Neuronal stem cell (in vitro differentiated cells): ENCODE measurements around the gene CREBL2.

ENCODE experiments used
- DNase-seq: peaks from one replicate; pipeline ENCODE4 v3.0.0-alpha.2; 2013; ENCODE audit warnings: low spot score
- H2AFZ ChIP-seq: one replicate; pipeline ENCODE4 v1.6.1; 2013; ENCODE audit warnings: mild to moderate bottlenecking, low read length, inconsistent platforms
- H2AK5ac ChIP-seq: 2 replicates; pipeline ENCODE4 v1.6.1; 2013; ENCODE audit warnings: low read depth, mild to moderate bottlenecking, inconsistent platforms, low read length, moderate library complexity, mixed read lengths
- H2BK120ac ChIP-seq: 2 replicates; pipeline ENCODE4 v1.6.1; 2013; ENCODE audit warnings: low read depth, mild to moderate bottlenecking, inconsistent platforms, low read length, moderate library complexity, mixed read lengths
- H2BK12ac ChIP-seq: one replicate; pipeline ENCODE4 v1.6.1; 2013; ENCODE audit warnings: low read length, inconsistent platforms
- H2BK15ac ChIP-seq: 2 replicates; pipeline ENCODE4 v1.6.1; 2013; ENCODE audit warnings: mild to moderate bottlenecking, low read length, inconsistent platforms, mixed read lengths
- H2BK5ac ChIP-seq: one replicate; pipeline ENCODE4 v1.6.1; 2013; ENCODE audit warnings: inconsistent platforms, mild to moderate bottlenecking, low read length, moderate library complexity
- H3K14ac ChIP-seq: one replicate; pipeline ENCODE4 v1.6.1; 2013; ENCODE audit warnings: low read length, inconsistent platforms
- H3K18ac ChIP-seq: 2 replicates; pipeline ENCODE4 v1.6.1; 2013; ENCODE audit warnings: low read length, inconsistent platforms
- H3K23ac ChIP-seq: 2 replicates; pipeline ENCODE4 v1.6.1; 2013; ENCODE audit warnings: low read depth, mild to moderate bottlenecking, mixed read lengths, low read length, inconsistent platforms; ENCODE audit not compliant: poor library complexity
- H3K27ac ChIP-seq: replicated peaks from 3 replicates; pipeline ENCODE4 v1.5.1; 2013; ENCODE audit warnings: low read length, inconsistent platforms
- H3K27me3 ChIP-seq, 3 experiments: 2 replicates each; pipeline ENCODE4 v1.6.1; 2013; ENCODE audit warnings: low read length in 3 of 3, mild to moderate bottlenecking in 2 of 3, inconsistent platforms in 1 of 3, low read depth in 1 of 3, mixed read lengths in 1 of 3, moderate library complexity in 1 of 3; ENCODE audit not compliant: control insufficient read depth in 3 of 3, insufficient read depth in 3 of 3
- H3K36me3 ChIP-seq, 2 donors: replicated peaks in 1 of 2; 2 replicates each; pipeline ENCODE4 v1.6.1; 2013; ENCODE audit warnings: low read length in 2 of 2; ENCODE audit not compliant: control insufficient read depth in 2 of 2, insufficient read depth in 2 of 2
- H3K4ac ChIP-seq: 2 replicates; pipeline ENCODE4 v1.6.1; 2013; ENCODE audit warnings: inconsistent platforms, mild to moderate bottlenecking, low read length, moderate library complexity
- H3K4me1 ChIP-seq, 2 donors: 1 replicate in 1 of 2; 2 replicates in 1 of 2; pipeline ENCODE4 v1.6.1; 2013; ENCODE audit warnings: low read length in 2 of 2, low read depth in 1 of 2; ENCODE audit not compliant: control insufficient read depth in 2 of 2, insufficient read depth in 1 of 2
- H3K4me2 ChIP-seq: one replicate; pipeline ENCODE4 v1.6.1; 2013; ENCODE audit warnings: mild to moderate bottlenecking, low read length, inconsistent platforms; ENCODE audit not compliant: insufficient read depth, poor library complexity, severe bottlenecking
- H3K4me3 ChIP-seq, 2 donors: 2 replicates each; pipeline ENCODE4 v1.5.1; 2013; ENCODE audit warnings: low read length in 2 of 2, mild to moderate bottlenecking in 2 of 2, inconsistent platforms in 1 of 2, moderate library complexity in 1 of 2
- H3K79me1 ChIP-seq: one replicate; pipeline ENCODE4 v1.6.1; 2013; ENCODE audit warnings: low read depth, mild to moderate bottlenecking, inconsistent platforms, low read length, moderate library complexity
- H3K9ac ChIP-seq: one replicate; pipeline ENCODE4 v1.6.1; 2013; ENCODE audit warnings: mild to moderate bottlenecking, low read depth, low read length, inconsistent platforms; ENCODE audit not compliant: poor library complexity
- H3K9me3 ChIP-seq, 2 donors: replicated peaks in 1 of 2; 2 replicates each; pipeline versions ENCODE3 to v1.6.1; 2013; ENCODE audit warnings: low read length in 2 of 2, mild to moderate bottlenecking in 2 of 2, inconsistent platforms in 1 of 2, low read depth in 1 of 2, mixed read lengths in 1 of 2, moderate library complexity in 1 of 2; ENCODE audit not compliant: control insufficient read depth in 2 of 2, insufficient read depth in 1 of 2
- H4K8ac ChIP-seq: one replicate; pipeline ENCODE4 v1.6.1; 2013; ENCODE audit warnings: low read depth, mild to moderate bottlenecking, inconsistent platforms, low read length, moderate library complexity
- H4K91ac ChIP-seq: one replicate; pipeline ENCODE4 v1.6.1; 2013; ENCODE audit warnings: low read length, low read depth, mild to moderate bottlenecking, inconsistent platforms; ENCODE audit not compliant: poor library complexity
- WGBS, 2 donors: extraction: QIAGEN DNeasy Blood & Tissue Kit; methylation state at CpG; one replicate each; pipeline ENCODE4 v1.1.7; 2013; ENCODE audit warnings: missing lambda C conversion rate in 2 of 2, mixed read lengths in 1 of 2; ENCODE audit not compliant: insufficient read length in 2 of 2, insufficient replicate concordance in 1 of 2; ENCODE audit errors: extremely low coverage in 2 of 2; 5-methylcytosine and 5-hydroxymethylcytosine counted together

The CREBL2 gene

GRCh38 chr12:12669020-12669419 is 57.3 kb downstream of the CREBL2 start:
- H3K23ac ChIP-seq: no peak overlapping the region
- no peak overlapping the region for H2BK120ac ChIP-seq
- H3K9ac ChIP-seq: no peak overlapping the region
- no peak overlapping the region for H4K91ac ChIP-seq
- no peak overlapping the region for H2AK5ac ChIP-seq
- no peaks in the 10 kb centered on the region for H3K9me3 ChIP-seq
- no peak for DNase-seq
- H3K36me3 ChIP-seq: peaks cover 0 to 28% of the 10 kb centered on the region in 2 donors
- no peak overlapping the region for H3K4ac ChIP-seq
- no peak overlapping the region for H2AFZ ChIP-seq
- no peak overlapping the region for H3K4me2 ChIP-seq
- H3K18ac ChIP-seq: no peak overlapping the region
- no peak overlapping the region for H3K4me3 ChIP-seq
- peaks cover 4% of the 10 kb centered on the region for H3K79me1 ChIP-seq
- H2BK15ac ChIP-seq: no peak overlapping the region
- peaks cover 2 to 4% of the 10 kb centered on the region in 2 donors for H3K4me1 ChIP-seq
- no peak overlapping the region for H3K27ac ChIP-seq
- no peak overlapping the region for H2BK12ac ChIP-seq
- H2BK5ac ChIP-seq: no peak overlapping the region
- no peak overlapping the region for H4K8ac ChIP-seq
- no peaks in the 10 kb centered on the region for H3K27me3 ChIP-seq
- WGBS, 2 donors: no CpG with 5 or more reads among the region's 2 CpGs
- H3K14ac ChIP-seq: no peak overlapping the region

- H2BK120ac ChIP-seq: no peak overlapping the region
- H3K36me3 ChIP-seq: peaks cover 1 to 40% of the 10 kb centered on the region in 2 donors
- WGBS, 2 donors: no CpG with 5 or more reads among the region's 8 CpGs
Measured at GRCh38 chr12:12671850-12672660, 60.4 kb downstream of the CREBL2 start.

GRCh38 chr12:12673296-12673695 is 61.6 kb downstream of the CREBL2 start:
- H3K36me3 ChIP-seq: peaks cover 1 to 42% of the 10 kb centered on the region in 2 donors
- H2BK15ac ChIP-seq: no peak overlapping the region
- no peak overlapping the region for H3K18ac ChIP-seq
- H4K91ac ChIP-seq: no peak overlapping the region
- peak overlapping the region; percentile 15 for H3K14ac ChIP-seq
- no peak overlapping the region for H3K4me2 ChIP-seq
- H3K9me3 ChIP-seq: no peaks in the 10 kb centered on the region
- no peak overlapping the region for H2AFZ ChIP-seq
- DNase-seq: no peak
- no peak overlapping the region for H2BK120ac ChIP-seq
- no peak overlapping the region for H3K27ac ChIP-seq
- WGBS, 2 donors: no CpG with 5 or more reads among the region's 3 CpGs
- H2AK5ac ChIP-seq: no peak overlapping the region
- H3K4me1 ChIP-seq: peaks cover 0 to 2% of the 10 kb centered on the region in 2 donors
- H3K4me3 ChIP-seq: no peak overlapping the region
- H4K8ac ChIP-seq: no peak overlapping the region
- H3K23ac ChIP-seq: no peak overlapping the region
- no peak overlapping the region for H3K4ac ChIP-seq
- no peak overlapping the region for H3K9ac ChIP-seq
- H2BK12ac ChIP-seq: no peak overlapping the region
- peaks cover 3% of the 10 kb centered on the region for H3K79me1 ChIP-seq
- no peaks in the 10 kb centered on the region for H3K27me3 ChIP-seq
- no peak overlapping the region for H2BK5ac ChIP-seq

More at GRCh38 chr12:12671850-12672660, 60.4 kb downstream of the CREBL2 start:
- Histone ChIP-seq H2BK5ac (no peak overlapping the region), H3K79me1 (peaks cover 3% of the 10 kb centered on the region), H3K4me3 (no peak overlapping the region), H3K18ac (no peak overlapping the region), H3K14ac (no peak overlapping the region), H3K9me3 (no peaks in the 10 kb centered on the region), H4K8ac (no peak overlapping the region), H3K27me3 (no peaks in the 10 kb centered on the region), H3K4ac (no peak overlapping the region), H2AFZ (no peak overlapping the region), H2BK15ac (no peak overlapping the region), H3K4me2 (no peak overlapping the region), H2AK5ac (no peak overlapping the region), H2BK12ac (no peak overlapping the region), H3K9ac (no peak overlapping the region), H4K91ac (no peak overlapping the region), H3K27ac (no peak overlapping the region), H3K4me1 (peaks cover 0 to 2% of the 10 kb centered on the region in 2 donors), H3K23ac (no peak overlapping the region)
- DNase-seq: no peak

- DNase-seq: no peak
- Histone ChIP-seq H3K9ac (no peak overlapping the region), H3K27ac (no peak overlapping the region)
Measured at GRCh38 chr12:12676605-12677004, 64.9 kb downstream of the CREBL2 start.

More at GRCh38 chr12:12676605-12677004, 64.9 kb downstream of the CREBL2 start:
- H2BK5ac ChIP-seq: no peak overlapping the region
- H2BK12ac ChIP-seq: no peak overlapping the region
- no peaks in the 10 kb centered on the region for H3K27me3 ChIP-seq
- H3K4me1 ChIP-seq: peaks cover 3 to 10% of the 10 kb centered on the region in 2 donors
- H3K4me2 ChIP-seq: no peak overlapping the region
- H2BK15ac ChIP-seq: no peak overlapping the region
- H2AFZ ChIP-seq: no peak overlapping the region
- no peak overlapping the region for H2BK120ac ChIP-seq
- H3K79me1 ChIP-seq: peaks cover 3% of the 10 kb centered on the region
- WGBS, 2 donors: no CpG with 5 or more reads among the region's 3 CpGs
- H3K18ac ChIP-seq: no peak overlapping the region
- no peak overlapping the region for H2AK5ac ChIP-seq
- H3K9me3 ChIP-seq: no peaks in the 10 kb centered on the region
- H3K23ac ChIP-seq: no peak overlapping the region
- no peak overlapping the region for H3K14ac ChIP-seq
- no peak overlapping the region for H4K91ac ChIP-seq
- H3K4me3 ChIP-seq: no peak overlapping the region
- no peak overlapping the region for H3K4ac ChIP-seq
- peaks cover 1 to 41% of the 10 kb centered on the region in 2 donors for H3K36me3 ChIP-seq
- no peak overlapping the region for H4K8ac ChIP-seq
